A673 (cell line): ENCODE data around the gene RBMS1. TPM values are rescaled to one million over a fixed set of nuclear protein-coding genes. Genes with fewer than 3 reads are reported as not detected.

Experiments
- BruUV-seq: library from RNA; stranded (reverse); fragments of 400-500 nt; replicated peaks from 2 replicates; lab custom pipeline; 2021; lab: Mats Ljungman, UMichigan
- CTCF ChIA-PET: fragments of 300-600 bp; sonication (Branson Sonifier 250); formaldehyde crosslinking; loops from one replicate; lab custom pipeline; 2022; ENCODE audit warnings: antibody characterized with exemption; lab: Charles Lee
- POLR2A ChIA-PET: fragments of 300-600 bp; sonication (Branson Sonifier 250); formaldehyde crosslinking; loops from one replicate; lab custom pipeline; 2022; ENCODE audit warnings: antibody characterized with exemption; ENCODE audit not compliant: low non-redundant PET; lab: Charles Lee
- DNase-seq: peaks from one replicate; pipeline ENCODE4 v3.0.0-alpha.2; 2015; ENCODE audit warnings: low spot score
- H3K27ac ChIP-seq: fragments of 200-600 bp; sonication (generic); 2 replicates; pipeline ENCODE4 v1.5.1; 2016; ENCODE audit warnings: mixed run types, low read depth, mild to moderate bottlenecking, mixed read lengths, antibody characterized with exemption, low read length; ENCODE audit not compliant: poor library complexity, severe bottlenecking
- H3K27me3 ChIP-seq: fragments of 200-600 bp; sonication (generic); replicated peaks from 2 replicates; pipeline ENCODE4 v1.6.1; 2017; ENCODE audit warnings: mixed run types, low read depth, mild to moderate bottlenecking, mixed read lengths, antibody characterized with exemption, low read length; ENCODE audit not compliant: insufficient read depth, poor library complexity
- H3K36me3 ChIP-seq: fragments of 200-600 bp; sonication (generic); 2 replicates; pipeline ENCODE4 v1.6.1; 2016; ENCODE audit warnings: mixed run types, mild to moderate bottlenecking, mixed read lengths, antibody characterized with exemption, low read length; ENCODE audit not compliant: insufficient read depth, poor library complexity, severe bottlenecking
- H3K4me1 ChIP-seq: fragments of 200-600 bp; sonication (generic); 2 replicates; pipeline ENCODE4 v1.6.1; 2017; ENCODE audit warnings: mixed run types, mild to moderate bottlenecking, mixed read lengths, antibody characterized with exemption, low read length; ENCODE audit not compliant: insufficient read depth, poor library complexity, severe bottlenecking
- H3K4me3 ChIP-seq: fragments of 200-600 bp; sonication (generic); 2 replicates; pipeline ENCODE4 v1.5.1; 2016; ENCODE audit warnings: low read depth, mixed run types, mild to moderate bottlenecking, mixed read lengths, low read length; ENCODE audit not compliant: poor library complexity, severe bottlenecking
- H3K9me3 ChIP-seq: fragments of 200-600 bp; sonication (generic); 2 replicates; pipeline ENCODE4 v1.6.1; 2016; ENCODE audit warnings: mixed run types, low read depth, mild to moderate bottlenecking, mixed read lengths, antibody characterized with exemption, low read length; ENCODE audit not compliant: poor library complexity, severe bottlenecking
- EZH2 ChIP-seq: fragments of 200-600 bp; sonication (generic); IDR thresholded peaks from 2 replicates; pipeline ENCODE4 v1.6.1; 2017; ENCODE audit warnings: borderline replicate concordance, low read depth, mild to moderate bottlenecking, mixed read lengths, antibody characterized with exemption, low read length; ENCODE audit not compliant: poor library complexity, severe bottlenecking
- intact Hi-C: fragments of 100-400 bp; cut with micrococcal nuclease; formaldehyde crosslinking; loops from one replicate; pipeline ENCODE4 v1.10.0; 2022; ENCODE audit not compliant: unreplicated experiment
- total RNA-seq: library from RNA; stranded (reverse); gene quantifications from 2 replicates; pipeline ENCODE4 v1.2.3, GENCODE V29; 2021
- TF ChIP-seq, protein P1 (sequence below): fragments of 300-800, 200-600 bp; sonication (generic); conservative IDR thresholded peaks from 2 replicates; pipeline ENCODE4 v1.5.1; 2017; ENCODE audit warnings: low read depth, mild to moderate bottlenecking, antibody characterized with exemption, low read length, moderate library complexity, mixed read lengths

The RBMS1 gene
- total RNA-seq, 1 experiment from 2014 or later, result 84.9 TPM

- POLR2A ChIA-PET, result no interaction called here
- Histone ChIP-seq H3K4me3 (no peak overlapping the region), H3K4me1 (peaks cover 45% of the 10 kb centered on the region), H3K27ac (peak overlapping the region; percentile 35), H3K9me3 (no peaks in the 10 kb centered on the region), H3K27me3 (no peaks in the 10 kb centered on the region), H3K36me3 (no peaks in the 10 kb centered on the region)
- CTCF ChIA-PET, result no interaction called here
- DNase-seq, result no peak
- TF ChIP-seq, protein P1, sequence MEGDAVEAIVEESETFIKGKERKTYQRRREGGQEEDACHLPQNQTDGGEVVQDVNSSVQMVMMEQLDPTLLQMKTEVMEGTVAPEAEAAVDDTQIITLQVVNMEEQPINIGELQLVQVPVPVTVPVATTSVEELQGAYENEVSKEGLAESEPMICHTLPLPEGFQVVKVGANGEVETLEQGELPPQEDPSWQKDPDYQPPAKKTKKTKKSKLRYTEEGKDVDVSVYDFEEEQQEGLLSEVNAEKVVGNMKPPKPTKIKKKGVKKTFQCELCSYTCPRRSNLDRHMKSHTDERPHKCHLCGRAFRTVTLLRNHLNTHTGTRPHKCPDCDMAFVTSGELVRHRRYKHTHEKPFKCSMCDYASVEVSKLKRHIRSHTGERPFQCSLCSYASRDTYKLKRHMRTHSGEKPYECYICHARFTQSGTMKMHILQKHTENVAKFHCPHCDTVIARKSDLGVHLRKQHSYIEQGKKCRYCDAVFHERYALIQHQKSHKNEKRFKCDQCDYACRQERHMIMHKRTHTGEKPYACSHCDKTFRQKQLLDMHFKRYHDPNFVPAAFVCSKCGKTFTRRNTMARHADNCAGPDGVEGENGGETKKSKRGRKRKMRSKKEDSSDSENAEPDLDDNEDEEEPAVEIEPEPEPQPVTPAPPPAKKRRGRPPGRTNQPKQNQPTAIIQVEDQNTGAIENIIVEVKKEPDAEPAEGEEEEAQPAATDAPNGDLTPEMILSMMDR, result no peak
- intact Hi-C loops, result loop anchor here (10.0 kb wide), 1 partner anchor 285 kb away; no protein-coding TSS in a partner anchor
- BruUV-seq, result no TSS peak
Observed at GRCh38 chr2:160419776-160420505, 73.7 kb downstream of the RBMS1 start.

DNA sequence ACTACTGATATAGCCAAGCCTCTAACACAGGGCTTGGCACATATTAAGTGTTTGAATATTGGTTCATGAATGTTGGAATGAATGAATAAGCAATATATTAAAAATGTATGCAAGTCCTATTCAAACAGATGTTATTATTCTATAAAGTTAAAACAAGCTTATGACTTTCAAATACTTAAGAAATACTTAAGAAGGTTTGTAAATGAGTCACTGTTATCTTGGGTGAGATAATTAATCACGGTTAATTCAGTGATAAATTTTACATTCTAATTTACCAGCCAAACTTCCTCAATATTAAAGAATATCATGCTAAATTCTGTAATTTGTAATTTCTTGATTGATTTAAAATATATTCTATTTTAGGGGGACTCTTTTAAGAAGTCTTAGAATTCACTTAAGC, 74.8 kb downstream of the RBMS1 start:
- Histone ChIP-seq H3K27me3 (no peaks in the 10 kb centered on the region), H3K4me1 (peaks cover 40% of the 10 kb centered on the region), H3K27ac (no peak overlapping the region), H3K4me3 (no peak overlapping the region), H3K36me3 (no peaks in the 10 kb centered on the region), H3K9me3 (no peaks in the 10 kb centered on the region)
- intact Hi-C loops, result no loop called here
- no TSS peak for BruUV-seq
- DNase-seq, result no peak
- TF ChIP-seq, protein P1, result no peak
- no peak for TF ChIP-seq EZH2
- POLR2A ChIA-PET, result no interaction called here
- CTCF ChIA-PET, result no interaction called here

DNA sequence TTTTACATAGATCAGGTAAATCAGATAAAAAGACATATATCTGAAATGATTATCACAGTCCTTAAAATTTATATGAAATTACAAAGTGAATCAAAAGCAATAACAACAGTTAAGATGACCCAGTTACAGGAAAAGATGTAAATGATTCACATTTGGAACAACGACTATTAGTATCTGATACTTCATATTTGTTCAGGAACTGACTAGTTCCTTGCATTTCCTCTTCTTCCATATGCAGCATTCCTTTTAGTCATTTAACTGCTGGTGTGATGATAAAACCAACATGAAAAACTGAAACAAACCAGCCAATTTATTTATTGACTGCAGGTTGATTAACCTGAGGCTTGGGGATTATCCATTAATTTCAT, 75.2 kb downstream of the RBMS1 start:
- H3K4me1 ChIP-seq, result peaks cover 40% of the 10 kb centered on the region
- TF ChIP-seq, protein P1, result no peak
- TF ChIP-seq EZH2, result no peak
- intact Hi-C loops, result no loop called here
- H3K4me3 ChIP-seq, result no peak overlapping the region
- H3K27me3 ChIP-seq, result no peaks in the 10 kb centered on the region
- BruUV-seq, result no TSS peak
- peak overlapping the region; percentile 43 for H3K27ac ChIP-seq
- DNase-seq, result no peak
- H3K9me3 ChIP-seq, result no peaks in the 10 kb centered on the region
- CTCF ChIA-PET, result interaction anchor here (0.6 kb wide), 1 partner anchor 32 kb away, joined by 9 read pairs; no protein-coding TSS in a partner anchor
- POLR2A ChIA-PET, result interaction anchor here (0.6 kb wide), 1 partner anchor 10 kb away, joined by 5 read pairs; no protein-coding TSS in a partner anchor
- H3K36me3 ChIP-seq, result no peaks in the 10 kb centered on the region
